SK-N-DZ (cell line): ENCODE data around the gene DUS3L.

Experiments
- DNase-seq: peaks from one replicate; pipeline ENCODE4 v3.0.0-alpha.2; 2015; ENCODE audit warnings: low spot score

DUS3L gene

GRCh38 chr19:5822181-5822844 lies 31.4 kb upstream of the DUS3L start:
- no peak for DNase-seq

DNA sequence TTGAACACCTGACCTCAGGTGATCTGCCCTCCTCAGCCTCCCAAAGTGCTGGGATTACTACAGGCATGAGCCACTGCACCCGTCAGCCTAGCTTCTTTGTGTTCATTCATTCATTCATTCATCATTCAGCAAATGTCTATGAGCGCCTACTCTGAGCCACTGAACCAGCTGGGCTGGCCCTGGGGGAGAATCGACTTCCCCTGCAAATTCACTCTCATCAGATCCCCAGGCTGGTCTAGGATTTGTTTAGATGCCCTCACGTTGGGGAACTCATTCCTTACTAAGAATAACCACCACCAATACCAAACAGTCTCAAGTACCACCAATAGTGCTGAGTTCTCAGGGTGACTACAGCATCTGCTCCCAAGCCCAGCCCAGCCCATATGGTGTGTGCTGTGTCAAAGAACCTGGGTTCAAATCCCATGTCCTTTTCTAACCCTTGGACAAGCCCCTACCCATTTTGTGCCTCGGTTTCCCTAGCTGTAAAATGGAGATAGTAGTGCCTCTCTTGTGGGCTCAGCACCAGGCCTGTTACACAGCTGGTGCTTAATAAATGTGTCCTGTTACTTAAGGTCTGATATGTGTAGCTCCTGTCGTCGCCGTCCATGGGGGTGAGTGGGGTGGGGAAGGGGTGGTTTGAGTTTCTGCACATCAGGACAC lies 30.7 kb upstream of the DUS3L start:
- no peak for DNase-seq

- no peak for DNase-seq
These were observed 29.8 kb upstream of the DUS3L start for GRCh38 chr19:5820785-5821184.

GRCh38 chr19:5818594-5818993 lies 27.6 kb upstream of the DUS3L start:
- DNase-seq, result no peak

DNA sequence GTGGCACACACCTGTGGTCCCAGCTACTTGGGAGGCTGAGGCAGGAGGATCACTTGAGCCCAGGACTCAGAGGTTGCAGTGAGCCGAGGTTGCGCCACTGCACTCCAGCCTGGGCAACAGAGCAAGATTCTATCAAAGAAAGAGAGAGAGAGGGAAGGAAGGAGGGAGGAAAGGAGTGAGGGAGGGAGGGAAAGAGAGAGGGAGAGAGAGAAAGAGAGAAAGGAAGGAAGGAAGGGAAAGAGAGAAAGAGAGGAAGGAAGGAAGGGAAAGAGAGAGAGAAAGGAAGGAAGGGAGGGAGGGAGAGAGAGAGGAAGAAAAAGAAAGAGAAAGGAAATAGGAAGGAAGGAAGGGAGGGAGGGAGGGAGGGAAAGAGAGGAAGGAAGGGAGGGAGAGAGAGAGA lies 26.3 kb upstream of the DUS3L start:
- no peak for DNase-seq

DNA sequence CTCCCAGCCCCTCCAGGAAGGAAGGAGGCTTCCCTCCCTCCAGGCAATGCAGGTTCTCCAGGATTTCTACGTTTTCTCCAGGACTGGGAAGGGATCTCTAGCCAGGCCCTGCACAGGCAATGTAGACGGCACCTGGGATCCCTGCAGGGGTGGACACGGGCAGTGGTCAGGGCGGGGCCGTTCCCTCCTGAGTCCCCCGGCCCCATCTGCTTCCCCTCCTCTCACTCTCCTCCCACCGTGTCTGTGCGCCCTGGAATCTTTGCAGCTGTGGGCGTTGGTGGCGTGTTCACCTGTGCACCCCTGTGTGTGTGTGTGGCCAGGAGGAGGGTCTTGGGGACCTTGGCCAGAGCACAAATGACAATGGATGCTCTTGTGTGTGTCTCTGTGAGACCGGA lies 23.9 kb upstream of the DUS3L start:
- DNase-seq, result no peak

GRCh38 chr19:5814123-5814851 lies 23.3 kb upstream of the DUS3L start:
- DNase-seq, result no peak

DNA sequence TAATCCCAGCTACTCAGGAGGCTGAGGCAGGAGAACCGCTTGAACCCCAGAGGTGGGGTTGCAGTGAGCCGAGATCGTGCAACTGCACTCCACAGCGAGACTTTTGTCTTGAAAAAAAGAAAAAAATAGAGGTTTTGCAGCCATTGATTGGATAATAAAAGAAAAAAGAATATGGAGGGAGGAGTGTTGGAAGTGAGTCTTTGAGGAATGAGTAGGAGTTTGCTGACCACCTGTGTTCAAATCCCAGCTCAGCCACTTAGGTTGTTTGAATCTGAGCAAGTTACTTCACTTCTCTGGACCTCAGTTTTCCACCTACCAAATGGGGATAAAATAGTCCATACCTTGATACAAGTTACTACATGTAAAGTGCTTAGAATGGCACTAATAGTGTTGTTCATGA lies 20.2 kb upstream of the DUS3L start:
- no peak for DNase-seq

DNA sequence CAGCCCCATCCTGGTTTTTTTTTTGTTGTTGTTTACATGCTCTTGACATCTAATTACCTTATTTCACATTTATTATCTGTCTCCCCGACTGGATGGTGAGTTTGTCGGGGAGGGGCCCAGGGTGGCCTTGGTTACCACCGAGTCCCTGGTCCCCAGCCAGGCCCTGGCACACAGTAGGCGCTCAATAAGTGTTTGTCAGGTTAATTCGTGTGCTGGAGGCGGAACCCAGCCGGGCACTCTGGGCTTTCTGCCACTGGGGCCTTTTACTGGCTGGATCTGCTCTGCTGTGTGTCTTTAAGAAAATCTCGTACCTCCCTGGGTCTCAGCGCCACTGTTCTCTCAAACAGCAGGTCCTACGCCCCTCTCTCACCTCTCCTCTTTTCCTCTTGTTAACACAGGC lies 18.5 kb upstream of the DUS3L start:
- DNase-seq, result no peak

DNA sequence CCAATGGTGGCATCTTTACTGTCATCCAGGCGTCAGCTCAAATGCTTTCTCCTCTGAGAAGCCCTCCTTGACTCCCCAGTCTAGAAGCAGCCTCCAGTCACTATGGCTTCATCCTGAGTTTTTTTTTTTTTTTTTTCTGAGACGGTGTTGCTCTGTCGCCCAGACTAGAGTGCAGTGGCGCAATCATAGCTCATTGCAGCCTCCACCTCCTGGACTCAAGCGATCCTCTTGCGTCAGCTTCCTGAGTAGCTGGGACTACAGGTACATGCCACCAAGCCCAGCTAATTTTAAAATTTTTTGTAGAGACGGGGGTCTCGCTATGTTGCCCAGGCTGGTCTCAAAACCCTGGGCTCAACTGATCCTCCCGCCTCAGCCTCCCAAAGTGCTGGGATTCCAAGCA lies 18.1 kb upstream of the DUS3L start:
- DNase-seq, result no peak

- no peak for DNase-seq
These were observed 17.3 kb upstream of the DUS3L start for GRCh38 chr19:5808120-5808816.

DNA sequence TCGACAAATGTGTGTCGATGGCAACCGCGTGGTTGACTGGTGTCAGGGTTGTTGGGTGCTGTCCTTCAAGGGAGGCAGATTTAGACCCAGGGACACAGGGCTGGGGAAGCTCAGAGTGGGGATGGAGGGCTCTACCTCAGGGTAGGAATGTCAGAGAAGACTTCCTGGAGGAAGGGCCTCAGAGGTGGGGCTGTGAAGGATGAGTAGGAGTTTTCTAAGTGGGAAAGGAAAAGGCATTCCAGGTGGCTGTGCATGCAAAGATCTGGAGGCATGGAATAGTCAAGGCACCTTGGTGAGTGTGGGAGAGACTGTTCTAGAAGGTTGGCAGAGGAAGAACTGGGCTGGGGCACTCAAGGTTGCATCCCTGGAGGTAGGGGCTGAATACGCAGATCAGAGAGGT lies 15.9 kb upstream of the DUS3L start:
- no peak for DNase-seq

DNA sequence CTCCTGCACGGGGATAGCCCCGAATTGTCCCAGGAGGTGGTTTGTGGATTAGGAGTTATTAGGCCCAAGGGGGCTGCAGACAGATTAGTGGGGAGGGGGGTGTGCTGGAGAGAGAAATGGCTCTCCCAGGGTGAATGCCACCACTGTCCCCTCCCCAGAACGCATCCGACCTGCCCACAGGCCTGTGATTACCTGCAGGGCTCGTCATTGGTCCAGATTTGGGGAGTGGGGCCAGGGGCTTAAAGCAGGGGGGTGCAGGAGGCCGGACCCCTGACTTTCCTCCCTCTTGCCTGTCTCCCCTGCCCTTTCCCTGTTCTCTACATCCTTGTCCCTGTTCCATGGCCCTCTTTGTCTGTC lies 15.1 kb upstream of the DUS3L start:
- DNase-seq, result no peak

GRCh38 chr19:5805462-5806132 lies 14.6 kb upstream of the DUS3L start:
- peak; percentile 64 for DNase-seq

GRCh38 chr19:5804516-5805461 lies 13.8 kb upstream of the DUS3L start, which contains the start of gene NRTN:
TSS of gene NRTN (plus strand) at chr19:5805067. CDS start at chr19:5824166, 19,099 bp downstream.
- DNase-seq, result no peak

DNA sequence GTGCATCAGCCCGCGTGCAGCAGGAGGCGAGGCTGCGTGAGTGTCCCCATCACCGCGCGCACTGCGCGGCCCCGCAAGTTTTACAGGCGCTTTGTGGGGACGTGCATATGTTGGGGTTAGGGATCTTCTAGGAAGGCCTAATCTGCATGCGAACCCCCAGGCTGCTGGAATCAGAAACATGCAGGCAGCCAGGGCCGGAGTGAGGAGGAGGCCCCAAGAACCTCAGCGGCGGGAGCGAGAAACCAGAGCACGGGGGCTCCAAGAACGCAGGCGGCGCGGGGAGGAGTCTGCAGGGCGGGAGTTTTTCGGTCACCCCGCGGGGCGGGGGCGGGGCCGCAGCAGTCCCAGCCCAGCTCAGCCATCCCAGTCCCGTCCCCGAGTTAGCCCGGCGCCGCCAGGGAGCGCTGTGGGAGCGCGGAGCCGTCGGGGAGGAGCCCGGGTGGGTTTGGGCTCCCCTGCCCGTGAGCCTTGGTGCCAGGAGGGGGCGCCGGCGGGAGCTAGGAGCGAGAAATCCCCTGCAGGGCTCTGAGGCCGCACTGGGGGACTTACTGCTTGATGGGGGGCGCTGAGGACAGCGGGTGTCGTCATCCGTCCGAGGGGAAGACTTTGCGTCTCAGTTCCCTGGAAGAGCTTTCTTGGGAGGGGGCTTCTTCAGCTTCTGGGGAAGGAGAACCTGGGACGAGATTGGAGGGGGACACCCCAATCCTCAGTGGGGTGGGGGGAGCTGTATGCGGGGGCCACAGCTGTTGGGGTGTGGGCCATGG lies 13.0 kb upstream of the DUS3L start:
- peak; percentile 87 for DNase-seq

- no peak for DNase-seq
These were observed 12.4 kb upstream of the DUS3L start for GRCh38 chr19:5803441-5803751.

GRCh38 chr19:5801796-5802619 lies 11.0 kb upstream of the DUS3L start:
- peak; percentile 72 for DNase-seq
